Measurements from ENCODE around the gene RIPOR3.
"Not testable (repeated sequence)": the region's sequence is repeated elsewhere in the genome, so short reads cannot be mapped to it uniquely, and the experiment has no call there.

The RIPOR3 gene

GRCh38 chr20:50675671-50676376, 15.5 kb downstream of the RIPOR3 start:
- TF ChIP-seq, protein P1, sequence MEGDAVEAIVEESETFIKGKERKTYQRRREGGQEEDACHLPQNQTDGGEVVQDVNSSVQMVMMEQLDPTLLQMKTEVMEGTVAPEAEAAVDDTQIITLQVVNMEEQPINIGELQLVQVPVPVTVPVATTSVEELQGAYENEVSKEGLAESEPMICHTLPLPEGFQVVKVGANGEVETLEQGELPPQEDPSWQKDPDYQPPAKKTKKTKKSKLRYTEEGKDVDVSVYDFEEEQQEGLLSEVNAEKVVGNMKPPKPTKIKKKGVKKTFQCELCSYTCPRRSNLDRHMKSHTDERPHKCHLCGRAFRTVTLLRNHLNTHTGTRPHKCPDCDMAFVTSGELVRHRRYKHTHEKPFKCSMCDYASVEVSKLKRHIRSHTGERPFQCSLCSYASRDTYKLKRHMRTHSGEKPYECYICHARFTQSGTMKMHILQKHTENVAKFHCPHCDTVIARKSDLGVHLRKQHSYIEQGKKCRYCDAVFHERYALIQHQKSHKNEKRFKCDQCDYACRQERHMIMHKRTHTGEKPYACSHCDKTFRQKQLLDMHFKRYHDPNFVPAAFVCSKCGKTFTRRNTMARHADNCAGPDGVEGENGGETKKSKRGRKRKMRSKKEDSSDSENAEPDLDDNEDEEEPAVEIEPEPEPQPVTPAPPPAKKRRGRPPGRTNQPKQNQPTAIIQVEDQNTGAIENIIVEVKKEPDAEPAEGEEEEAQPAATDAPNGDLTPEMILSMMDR (IDR thresholded peaks at IDR 0.05; ENCODE audit: insufficient read depth, low read depth, low read length, missing control alignments) = no peak
- H3K4me3 ChIP-seq (ENCODE audit: low read length) = no peak overlapping the region
- no peak for DNase-seq (ENCODE audit: low read depth)

DNA sequence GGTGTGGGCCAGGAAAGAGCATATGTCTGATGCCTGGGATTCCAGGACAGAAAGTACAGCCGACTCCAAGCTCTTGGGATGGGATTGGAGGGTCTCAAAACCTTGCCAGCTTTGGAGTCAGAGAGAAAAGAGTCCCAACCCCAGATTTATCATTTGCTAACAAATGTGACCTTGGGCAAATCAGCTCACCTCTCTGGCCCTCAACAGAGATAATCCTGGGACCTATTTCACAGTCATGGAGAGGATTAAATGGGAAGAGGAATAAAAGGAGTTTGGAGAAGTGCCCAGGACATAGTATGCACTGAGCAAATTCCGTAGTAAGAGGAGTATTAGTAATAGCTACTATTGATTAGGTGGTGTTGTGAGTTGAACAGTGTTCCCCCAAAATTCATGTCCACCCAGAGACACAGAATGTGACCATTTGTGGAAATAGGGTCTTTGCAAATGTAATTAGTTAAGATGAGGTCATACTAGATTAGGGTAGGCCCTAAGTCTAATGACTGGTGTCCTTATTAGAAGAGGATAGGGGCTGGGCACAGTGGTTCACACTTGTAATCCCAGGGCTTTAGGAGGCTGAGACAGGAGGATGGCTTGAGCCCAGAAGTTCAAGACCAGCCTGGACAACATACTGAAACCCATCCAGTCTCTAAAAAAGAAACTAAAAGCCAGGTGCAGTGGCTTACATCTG, 17.1 kb downstream of the RIPOR3 start:
- TF ChIP-seq, protein P1 (IDR thresholded peaks at IDR 0.05; ENCODE audit: insufficient read depth, low read depth, low read length, missing control alignments) = no peak
- H3K4me3 ChIP-seq (ENCODE audit: low read length) = no peak overlapping the region
- no peak for DNase-seq (ENCODE audit: low read depth)

- TF ChIP-seq, protein P1 (IDR thresholded peaks at IDR 0.05; ENCODE audit: insufficient read depth, low read depth, low read length, missing control alignments) = no peak
- no peak for DNase-seq (ENCODE audit: low read depth)
Measured at GRCh38 chr20:50673466-50674137, 17.7 kb downstream of the RIPOR3 start.

GRCh38 chr20:50673146-50673465, 18.2 kb downstream of the RIPOR3 start:
- TF ChIP-seq, protein P1 (IDR thresholded peaks at IDR 0.05; ENCODE audit: insufficient read depth, low read depth, low read length, missing control alignments) = no peak
- no peak for DNase-seq (ENCODE audit: low read depth)
- no peak overlapping the region for H3K4me3 ChIP-seq (ENCODE audit: low read length)

More at GRCh38 chr20:50673466-50674137, 17.7 kb downstream of the RIPOR3 start:
- H3K4me3 ChIP-seq (ENCODE audit: low read length) = no peak overlapping the region

- no peak for DNase-seq (ENCODE audit: low read depth)
- H3K4me3 ChIP-seq (ENCODE audit: low read length) = no peak overlapping the region
- TF ChIP-seq, protein P1 (IDR thresholded peaks at IDR 0.05; ENCODE audit: insufficient read depth, low read depth, low read length, missing control alignments) = no peak
Measured at GRCh38 chr20:50672400-50673145, 18.8 kb downstream of the RIPOR3 start.

DNA sequence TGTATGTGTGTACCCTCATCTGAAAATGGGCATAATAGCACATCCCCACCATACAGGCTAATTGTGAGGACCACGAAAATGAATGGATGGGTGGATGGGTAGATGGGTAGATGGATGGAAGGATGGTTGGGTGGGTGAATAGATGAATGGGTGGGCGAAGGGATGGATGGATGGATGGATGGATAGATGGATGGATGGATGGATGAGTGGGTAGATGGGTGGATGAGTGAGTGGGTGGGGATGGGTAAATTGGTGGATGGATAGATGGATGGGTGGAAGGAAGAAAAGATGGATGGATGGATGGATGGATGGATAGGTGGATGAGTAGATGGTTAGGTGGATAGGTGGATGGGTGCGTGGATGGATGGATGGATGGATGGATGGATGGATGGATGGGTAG, 19.7 kb downstream of the RIPOR3 start:
- TF ChIP-seq, protein P1 (IDR thresholded peaks at IDR 0.05; ENCODE audit: insufficient read depth, low read depth, low read length, missing control alignments) = no peak
- no peak overlapping the region for H3K4me3 ChIP-seq (ENCODE audit: low read length)
- DNase-seq (ENCODE audit: low read depth) = no peak

GRCh38 chr20:50671010-50671409, 20.3 kb downstream of the RIPOR3 start:
- not testable (repeated sequence) for DNase-seq (ENCODE audit: low read depth); H3K4me3 ChIP-seq (ENCODE audit: low read length)

Data from epithelial cell of esophagus (primary cell).